HG03108 (cell line): ENCODE measurements around the gene AMDHD2.

Experiments
- ATAC-seq: cut with Tn5 transposase; IDR thresholded peaks from one replicate; pipeline ENCODE4 v1.9.1; 2021; ENCODE audit warnings: moderate library complexity; ENCODE audit not compliant: unreplicated experiment

Gene AMDHD2

DNA sequence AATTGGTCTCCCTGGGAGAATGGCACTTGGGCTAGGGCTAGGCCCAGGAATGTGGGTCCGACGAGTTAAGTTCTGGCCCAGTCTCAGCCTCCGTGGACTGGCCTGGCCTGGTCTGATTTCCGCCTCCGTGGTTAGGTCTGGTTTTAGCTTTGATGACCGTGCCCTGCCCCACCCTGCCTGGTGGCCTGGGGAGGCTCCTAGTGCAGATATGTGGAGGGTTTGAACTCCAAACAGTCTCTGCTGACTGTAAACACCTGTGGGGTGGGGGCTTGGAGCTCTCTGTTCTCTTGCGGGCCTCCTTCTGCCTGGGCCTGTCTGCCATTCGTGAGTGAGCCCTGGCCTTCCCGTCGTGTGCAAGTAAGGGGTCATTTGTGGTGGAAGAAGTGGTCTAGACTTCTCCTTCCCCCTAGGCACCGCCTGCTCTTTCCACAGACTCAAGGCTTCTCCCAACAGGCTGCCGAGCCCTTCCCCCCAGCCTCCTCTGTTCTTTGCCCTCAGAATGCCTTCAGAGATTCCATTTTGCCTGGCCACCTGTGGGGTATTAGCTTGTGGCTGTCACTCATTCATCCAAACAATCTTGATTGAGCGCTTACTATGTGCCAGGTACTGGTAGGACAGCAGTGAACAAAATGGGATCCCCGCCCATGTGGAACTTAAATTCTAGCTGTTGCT, 4.9 kb upstream of the AMDHD2 start:
- ATAC-seq: no peak

DNA sequence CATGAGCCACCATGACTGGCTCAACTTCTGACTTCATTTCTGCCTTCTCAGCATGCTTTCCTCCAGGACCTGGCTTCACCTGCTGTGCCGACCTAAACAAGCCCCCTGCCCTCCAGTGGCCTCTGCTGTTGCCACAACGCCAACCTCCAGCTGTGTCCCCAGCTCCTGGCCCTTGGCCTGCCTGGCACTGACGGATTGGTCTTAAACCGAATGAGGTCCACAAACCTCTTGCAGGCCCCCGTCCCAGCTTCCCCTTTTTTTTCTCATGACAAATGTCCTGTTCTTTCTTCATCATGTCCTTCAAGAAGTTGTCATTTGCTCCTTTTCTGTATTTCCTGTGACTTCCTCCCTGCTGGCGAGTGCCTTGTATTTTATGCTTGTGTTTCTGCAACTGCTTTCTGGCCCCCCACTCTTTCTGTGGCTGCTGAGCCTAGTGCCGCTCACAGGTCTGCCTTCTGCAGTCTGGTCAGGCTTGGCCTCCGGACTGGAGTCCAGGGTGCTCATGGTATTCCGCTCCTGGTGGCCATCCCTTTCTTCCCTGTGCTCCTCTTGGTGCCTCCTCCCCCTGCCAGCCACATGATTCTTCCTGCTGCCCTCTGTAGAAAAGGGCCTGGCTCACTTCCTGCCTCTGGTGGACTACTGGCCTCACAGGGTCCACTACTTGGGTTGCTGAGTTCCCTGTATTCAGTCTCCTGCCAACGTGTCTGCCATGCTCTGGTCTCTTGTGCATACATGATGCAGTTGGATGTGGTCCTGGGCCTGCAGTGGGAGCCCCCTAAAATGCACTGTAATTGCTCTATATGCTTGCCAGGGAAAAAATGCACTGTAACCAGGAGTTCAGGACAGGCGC, 3.6 kb upstream of the AMDHD2 start:
- ATAC-seq: no peak

DNA sequence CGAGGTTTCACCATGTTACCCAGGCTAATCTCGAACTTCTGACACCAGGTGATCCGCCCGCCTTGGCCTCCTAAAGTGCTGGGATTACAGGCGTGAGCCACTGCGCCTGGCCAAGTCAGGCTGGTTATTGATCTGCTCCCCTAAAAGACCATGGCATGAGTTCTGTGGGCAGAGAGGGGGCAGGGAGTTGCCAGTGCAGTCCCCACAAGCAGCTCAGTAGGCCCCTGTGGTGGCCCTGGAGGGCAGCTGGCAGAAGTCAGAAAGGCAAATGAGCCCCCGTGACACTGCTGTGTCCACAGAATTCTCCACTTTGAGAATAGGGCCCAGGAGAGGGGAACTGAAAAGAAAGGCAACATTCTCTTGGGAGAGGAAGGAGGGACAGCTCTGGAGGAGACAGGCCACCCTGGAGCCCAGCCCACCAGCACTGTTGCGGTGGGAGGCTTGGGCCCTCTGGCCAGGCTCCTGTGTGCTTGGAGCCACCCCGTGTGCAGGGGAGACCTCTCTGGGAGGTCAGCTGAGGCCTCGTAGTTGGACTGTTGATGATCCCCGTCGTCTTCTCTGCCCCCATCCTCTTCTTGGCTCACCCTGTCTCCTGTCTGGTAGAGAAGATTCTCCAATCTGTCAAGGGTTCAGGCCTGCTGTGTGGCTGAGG, 2.1 kb upstream of the AMDHD2 start:
- no peak for ATAC-seq

DNA sequence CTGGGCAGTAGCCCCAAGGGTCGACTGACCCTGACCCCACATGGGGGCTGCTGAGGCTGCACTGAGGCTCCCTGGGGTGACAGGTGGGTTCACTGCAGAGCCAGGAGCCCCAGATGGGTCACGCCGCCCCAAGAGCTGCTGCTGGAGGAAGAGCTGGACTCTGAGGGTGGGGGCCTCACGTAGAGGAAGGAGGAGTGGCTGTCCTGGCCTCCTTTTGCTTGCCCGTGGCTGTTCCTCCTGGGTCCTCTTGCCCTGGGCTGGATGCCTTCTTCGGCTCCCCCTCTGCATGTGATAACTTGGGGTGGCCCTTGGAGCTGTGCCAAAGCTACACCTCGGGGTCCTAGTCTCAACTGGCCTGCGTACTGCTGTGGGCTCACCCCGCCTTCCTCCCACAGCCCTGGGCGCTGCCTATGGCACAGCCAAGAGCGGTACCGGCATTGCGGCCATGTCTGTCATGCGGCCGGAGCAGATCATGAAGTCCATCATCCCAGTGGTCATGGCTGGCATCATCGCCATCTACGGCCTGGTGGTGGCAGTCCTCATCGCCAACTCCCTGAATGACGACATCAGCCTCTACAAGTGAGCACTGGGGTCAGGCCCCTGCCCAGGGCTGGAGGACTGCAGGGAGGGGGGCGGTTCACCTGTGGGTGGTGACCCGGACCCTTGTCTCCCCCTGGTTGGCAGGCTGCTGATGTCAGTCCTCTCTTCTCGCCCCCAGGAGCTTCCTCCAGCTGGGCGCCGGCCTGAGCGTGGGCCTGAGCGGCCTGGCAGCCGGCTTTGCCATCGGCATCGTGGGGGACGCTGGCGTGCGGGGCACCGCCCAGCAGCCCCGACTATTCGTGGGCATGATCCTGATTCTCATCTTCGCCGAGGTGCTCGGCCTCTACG, 1.1 kb upstream of the AMDHD2 start:
- no peak for ATAC-seq

DNA sequence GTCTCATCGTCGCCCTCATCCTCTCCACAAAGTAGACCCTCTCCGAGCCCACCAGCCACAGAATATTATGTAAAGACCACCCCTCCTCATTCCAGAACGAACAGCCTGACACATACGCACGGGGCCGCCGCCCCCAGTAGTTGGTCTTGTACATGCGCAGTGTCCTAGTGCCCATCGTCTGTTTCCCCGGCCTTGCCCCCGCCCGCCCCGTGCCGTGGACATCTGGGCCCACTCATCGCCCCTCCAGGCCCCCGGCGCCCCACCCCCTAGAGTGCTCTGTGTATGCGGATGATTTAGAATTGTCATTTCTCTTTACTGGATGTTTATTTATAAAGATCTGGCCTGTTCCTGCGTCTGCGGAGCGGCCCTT, 475 bp upstream of the AMDHD2 start:
- ATAC-seq: no peak

- no peak for ATAC-seq
Measured at GRCh38 chr16:2520784-2521531, 787 bp downstream of the AMDHD2 start.

DNA sequence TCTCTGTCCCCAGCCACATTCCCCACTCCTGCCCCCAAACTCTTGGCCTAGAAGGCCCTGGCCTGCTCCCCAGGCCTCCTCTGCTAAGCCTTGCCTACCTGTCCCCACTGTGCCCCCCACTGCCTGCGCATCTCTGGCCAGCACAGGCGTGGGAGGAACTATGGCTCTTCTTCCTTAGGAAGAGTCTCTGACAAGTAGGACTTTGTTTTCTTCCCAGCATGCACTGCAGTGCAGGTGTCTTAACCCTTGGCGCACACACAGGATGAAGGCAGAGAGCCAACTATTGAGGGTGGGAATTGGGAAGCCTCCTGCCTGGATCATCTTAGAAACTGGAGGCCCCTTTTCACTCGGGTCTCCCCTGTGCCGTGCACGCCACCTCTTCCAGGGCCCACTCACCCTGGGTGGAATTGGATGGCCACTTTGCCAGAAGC, 3.6 kb downstream of the AMDHD2 start:
- ATAC-seq: no peak

GRCh38 chr16:2524339-2524938, 4.3 kb downstream of the AMDHD2 start:
- ATAC-seq: no peak

DNA sequence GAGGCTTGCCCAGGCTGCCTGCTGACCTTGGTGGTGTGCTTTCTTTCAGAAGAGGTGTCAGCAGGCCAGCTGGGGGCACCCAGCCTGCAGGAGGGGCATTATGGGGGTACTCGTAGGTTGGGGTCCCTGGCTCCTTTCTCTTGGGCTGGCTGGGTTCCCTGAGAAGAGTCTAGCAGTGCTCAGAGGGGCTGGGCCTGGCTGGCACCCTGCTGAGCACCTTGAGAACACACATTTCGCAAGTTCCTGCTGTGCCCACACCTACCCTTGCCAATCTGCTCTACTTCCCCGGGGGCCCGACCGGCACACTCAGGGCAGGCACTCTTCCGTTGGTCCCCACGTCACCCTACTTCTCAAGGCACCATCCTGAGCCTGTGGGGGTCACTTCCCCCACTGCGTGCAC, 6.0 kb downstream of the AMDHD2 start:
- ATAC-seq: no peak

DNA sequence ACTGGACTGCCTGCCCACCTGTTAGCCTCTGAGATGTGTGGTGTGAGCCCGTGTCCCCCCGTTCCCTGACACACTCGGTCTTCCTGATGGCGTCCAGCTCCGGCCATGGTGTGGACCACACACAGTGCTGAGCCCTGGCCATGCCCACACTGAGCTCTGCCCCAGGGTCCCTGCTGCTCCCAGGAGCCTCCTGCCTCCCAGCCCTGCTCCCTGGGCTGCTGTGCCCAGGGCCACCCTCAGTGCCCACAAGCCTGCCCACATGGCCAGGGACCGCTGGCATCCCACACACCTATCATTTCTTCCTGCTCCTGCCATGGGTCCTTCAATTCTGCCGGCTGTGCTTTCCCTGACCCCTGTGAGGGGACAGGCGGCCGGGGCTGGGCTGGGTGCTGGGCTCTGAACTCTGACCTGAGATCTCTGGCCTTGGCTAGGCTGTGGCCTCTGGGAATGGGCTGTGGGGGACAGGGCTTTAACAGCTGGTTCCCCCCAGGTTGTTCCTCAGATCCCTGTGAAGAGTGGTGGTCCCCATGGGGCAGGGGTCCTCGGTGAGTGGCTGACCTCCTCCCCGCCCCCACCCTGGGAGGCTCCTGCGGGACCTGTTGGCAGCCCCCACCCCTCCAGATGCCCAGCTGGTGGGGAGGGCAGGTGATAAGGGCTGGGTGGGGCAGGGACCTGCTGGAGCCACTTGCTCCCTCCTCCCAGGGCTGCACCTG, 7.1 kb downstream of the AMDHD2 start:
- no peak for ATAC-seq

DNA sequence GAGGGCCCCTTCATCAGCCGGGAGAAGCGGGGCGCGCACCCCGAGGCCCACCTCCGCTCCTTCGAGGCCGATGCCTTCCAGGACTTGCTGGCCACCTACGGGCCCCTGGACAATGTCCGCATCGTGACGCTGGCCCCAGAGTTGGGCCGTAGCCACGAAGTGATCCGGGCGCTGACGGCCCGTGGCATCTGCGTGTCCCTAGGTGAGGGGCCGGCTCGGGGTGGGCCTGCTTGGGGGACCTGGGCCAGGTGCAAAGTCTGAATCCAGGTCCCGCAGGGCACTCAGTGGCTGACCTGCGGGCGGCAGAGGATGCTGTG, 7.6 kb downstream of the AMDHD2 start:
- ATAC-seq: no peak

- ATAC-seq: no peak
Measured at GRCh38 chr16:2528161-2529060, 8.2 kb downstream of the AMDHD2 start.

- no peak for ATAC-seq
Measured at GRCh38 chr16:2529061-2529931, 9.1 kb downstream of the AMDHD2 start.

DNA sequence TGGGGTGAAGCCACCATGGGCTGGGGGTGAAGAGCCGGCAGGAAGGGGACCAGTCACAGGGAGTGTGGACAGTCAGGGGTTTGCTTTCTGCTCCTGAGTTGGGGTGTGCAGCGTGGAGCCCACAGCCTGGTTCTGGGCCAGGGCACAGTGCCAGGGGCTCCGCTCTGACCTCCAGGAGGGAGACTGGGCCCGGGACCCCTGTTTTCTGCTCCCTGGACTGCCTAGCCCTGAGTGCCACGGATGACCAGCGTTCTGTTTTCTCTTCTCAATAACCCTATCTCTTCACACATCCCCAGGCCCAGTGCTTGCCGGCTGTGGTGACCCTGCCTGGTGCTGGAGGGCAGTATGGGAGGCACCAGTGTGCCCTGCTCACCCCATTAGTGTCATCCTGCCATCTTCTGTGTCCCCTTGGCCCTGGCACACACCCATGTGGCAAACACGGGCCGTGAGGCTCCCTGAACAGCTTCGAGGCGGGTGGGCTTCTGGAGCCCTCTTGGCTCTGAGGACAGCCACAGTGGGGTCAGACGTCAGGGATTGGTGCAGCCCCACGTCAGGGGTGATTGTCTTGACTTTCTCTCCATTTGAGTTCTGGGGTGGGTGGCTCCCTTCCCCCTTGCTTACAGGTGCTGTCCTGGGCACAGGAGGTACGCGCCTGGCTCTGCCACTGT, 9.9 kb downstream of the AMDHD2 start:
- ATAC-seq: no peak

DNA sequence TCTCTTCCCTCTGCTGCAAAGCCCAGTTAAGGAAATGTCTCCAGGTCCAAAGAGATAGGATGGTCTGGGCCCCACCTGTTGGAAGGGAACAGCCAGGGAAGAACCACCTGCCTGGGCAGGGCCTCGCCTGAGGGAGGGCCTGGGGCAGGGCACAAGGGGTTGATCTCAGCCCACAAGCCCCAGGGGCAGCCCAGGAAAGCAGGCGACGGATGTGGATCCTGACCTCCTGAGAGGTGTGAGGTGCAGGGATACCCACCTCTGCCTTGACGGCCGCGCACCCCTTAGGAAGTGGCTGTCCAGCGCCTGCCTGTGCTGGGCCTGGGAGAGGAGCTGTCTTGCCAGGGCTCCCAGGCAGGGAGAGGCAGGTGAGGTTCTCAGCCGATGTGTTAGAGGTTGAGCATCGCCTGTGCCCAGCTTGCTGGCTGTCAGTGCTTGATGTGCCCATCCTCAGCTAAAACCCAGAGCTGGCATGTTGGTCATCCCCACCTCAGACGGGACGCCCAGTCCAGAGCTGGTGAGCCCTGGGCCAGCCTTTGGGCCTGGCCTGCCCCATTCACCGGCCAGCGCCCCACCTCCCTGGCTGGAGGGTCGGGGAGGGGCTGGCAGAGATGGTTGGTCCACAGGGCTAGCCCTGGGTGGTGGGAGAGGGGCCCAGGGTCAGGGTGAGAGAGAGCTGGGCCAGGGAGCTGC, 10.6 kb downstream of the AMDHD2 start:
- no peak for ATAC-seq

DNA sequence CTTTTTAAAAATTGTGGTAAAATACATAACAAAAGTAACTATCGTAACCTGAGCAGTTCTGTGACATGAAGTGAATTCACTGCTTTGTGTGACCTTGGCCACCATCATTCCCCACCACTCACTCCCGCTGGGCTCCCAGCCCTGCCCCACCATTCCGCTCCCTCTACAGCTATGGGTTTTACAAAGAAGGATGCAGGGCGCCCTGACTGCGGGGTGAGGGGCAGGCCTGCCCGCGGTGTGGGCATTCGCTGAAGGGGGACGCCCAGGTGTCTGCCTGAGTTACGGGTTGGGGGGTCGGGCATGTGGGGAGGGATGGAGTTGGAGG, 11.2 kb downstream of the AMDHD2 start, which contains the start of gene CEMP1:
TSS of gene CEMP1 (minus strand) at position 38 of the 325 bp plus-strand sequence. CDS start 335 bp downstream, outside the sequence.
- ATAC-seq: no peak
